Erythroblast (primary cell): ENCODE measurements around the gene TTC32.
"Not testable (repeated sequence)": the region's sequence is repeated elsewhere in the genome, so short reads cannot be mapped to it uniquely, and the experiment has no call there.

Source experiments
- DNase-seq, 2 experiments: peaks; one replicate each; lab custom pipeline; 2025; lab: John Stamatoyannopoulos, UW
- GATA1 ChIP-seq: IDR thresholded peaks from 2 replicates; pipeline ENCODE4 v1.6.1; 2011; ENCODE audit warnings: low read depth, mild to moderate bottlenecking, control low read depth, low read length, moderate library complexity
- POLR2A ChIP-seq: IDR thresholded peaks from 2 replicates; pipeline ENCODE4 v1.6.1; 2011; ENCODE audit warnings: mild to moderate bottlenecking, low read length

The TTC32 gene

DNA sequence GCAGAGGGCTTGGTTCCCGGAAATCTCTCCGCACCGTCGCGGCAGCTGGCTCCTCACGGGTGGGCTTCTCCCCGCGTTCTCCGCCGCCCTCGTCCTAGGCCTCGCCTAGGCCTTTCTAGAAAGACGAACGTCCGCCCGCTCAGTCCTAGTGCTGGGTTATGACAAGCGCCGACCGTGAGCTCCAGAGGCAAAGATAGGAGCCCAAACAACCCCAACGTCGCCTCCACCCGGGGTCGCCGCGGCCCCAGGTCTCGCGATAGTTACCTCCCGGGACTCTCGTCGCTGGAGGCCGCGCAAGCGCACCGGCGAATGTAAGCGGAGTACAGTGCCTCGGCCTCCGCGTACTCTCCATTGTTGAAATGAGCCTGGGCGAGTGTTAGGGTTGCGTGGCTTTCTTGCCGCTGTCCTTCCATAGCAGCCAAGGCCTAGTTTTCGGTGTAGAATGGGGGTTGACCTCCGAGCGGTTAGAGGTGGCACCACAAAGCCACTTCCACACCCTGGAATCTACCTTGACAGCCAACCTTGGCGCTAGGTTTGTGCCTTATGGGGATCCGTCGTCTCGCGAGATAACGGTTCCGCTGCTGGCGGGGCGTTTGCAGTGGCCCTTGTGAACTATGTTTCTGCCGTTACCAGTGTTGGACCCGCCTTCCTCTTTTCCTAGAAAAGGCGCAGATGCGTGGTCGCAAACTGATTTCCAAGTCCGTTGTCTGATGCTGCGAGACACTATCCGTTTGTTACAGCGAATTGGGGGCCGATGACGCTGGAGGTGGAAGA lies at the start of gene TTC32:
Gene TTC32 (minus strand): TSS at position 542 of the 774 bp plus-strand sequence. CDS start 129 bp downstream, at position 413.
- peak; percentile 98 to 99 for DNase-seq
- peak; percentile 99 for TF ChIP-seq POLR2A
- TF ChIP-seq GATA1: peak; percentile 44

DNA sequence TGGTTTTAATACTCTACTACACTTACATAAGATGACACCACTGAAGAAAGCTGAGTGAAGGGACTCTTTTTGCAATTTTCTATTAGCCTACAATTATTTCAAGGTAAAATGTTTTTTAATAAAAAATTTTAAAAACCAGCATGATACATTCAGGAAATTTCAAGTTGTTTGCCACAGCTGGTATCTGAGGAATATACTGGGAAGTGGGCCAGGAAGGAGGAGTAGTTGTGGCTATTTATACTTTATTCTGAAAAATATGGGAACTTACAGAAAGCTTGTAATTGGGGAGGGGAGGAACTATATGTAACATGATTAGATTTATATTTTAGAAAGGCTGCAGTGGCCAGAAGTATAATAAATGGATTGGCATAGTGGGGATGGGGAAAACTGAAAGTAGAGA lies 47.3 kb upstream of the TTC32 start:
- TF ChIP-seq GATA1: no peak
- TF ChIP-seq POLR2A: no peak
- DNase-seq: no peak

DNA sequence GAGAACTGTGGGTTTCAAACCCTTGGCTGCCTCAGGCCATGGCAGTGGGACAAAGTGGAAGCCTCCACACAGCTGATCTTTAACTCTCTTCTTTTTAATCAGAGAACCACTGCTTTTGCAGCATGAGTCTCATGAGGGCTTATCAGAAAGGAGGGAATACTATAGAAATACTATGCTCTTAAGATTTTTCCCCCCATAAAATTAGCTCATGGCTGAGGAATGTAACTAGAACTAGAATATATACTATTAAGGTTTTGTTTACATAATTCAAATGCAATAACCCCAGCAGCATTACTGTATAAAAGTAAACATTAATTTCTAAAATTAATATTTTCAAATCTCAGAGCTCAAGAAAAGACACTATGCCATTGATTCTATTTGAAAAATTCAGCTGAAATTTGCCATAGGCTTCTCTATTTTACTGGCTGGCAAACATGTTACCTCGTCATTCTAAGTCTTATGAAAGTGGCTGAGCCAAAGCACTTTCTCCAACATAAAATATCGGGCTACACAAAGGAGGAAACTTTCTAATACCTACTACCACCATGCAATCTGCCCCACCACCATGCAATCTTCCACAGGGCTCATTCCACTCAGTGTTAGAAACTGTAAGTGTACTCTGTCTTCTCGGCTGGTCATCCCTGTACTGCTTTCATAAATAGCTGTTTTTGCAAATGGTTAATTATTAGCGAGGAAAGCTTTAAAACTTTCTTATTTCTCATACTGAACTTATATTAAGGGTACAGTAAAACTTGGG lies 45.6 kb upstream of the TTC32 start:
- no peak for DNase-seq
- TF ChIP-seq GATA1 (no peak), POLR2A (no peak)

DNA sequence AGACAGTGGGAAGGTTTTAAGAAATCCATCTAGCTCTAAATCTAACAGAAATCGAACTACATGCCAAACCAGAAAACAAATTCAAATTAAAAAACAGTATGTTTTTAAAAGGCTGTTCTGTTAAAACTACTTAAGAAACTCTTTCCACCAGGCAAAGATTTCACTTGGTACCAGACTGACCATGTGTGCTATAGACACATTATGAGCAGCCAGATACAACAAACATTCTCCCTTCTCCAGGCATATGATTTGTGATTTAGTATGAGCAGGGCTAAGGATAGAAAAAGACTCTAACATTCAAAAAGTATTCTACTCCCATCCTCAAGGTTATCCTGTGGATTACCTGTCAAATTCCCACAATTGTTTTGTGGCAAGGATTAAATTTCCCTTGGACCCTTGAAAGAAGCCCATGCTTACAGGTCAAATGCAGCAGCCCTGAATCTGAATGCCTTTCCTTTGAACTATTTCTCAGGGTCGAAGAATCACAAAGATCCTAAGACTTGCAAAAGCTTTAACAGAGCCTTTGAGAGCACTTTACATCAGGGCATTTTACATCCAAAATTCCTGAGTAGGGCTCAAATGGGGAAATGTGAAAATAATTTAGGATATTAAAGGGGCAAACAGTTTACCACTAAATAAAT lies 42.5 kb upstream of the TTC32 start:
- TF ChIP-seq GATA1 (no peak), POLR2A (no peak)
- no peak for DNase-seq

DNA sequence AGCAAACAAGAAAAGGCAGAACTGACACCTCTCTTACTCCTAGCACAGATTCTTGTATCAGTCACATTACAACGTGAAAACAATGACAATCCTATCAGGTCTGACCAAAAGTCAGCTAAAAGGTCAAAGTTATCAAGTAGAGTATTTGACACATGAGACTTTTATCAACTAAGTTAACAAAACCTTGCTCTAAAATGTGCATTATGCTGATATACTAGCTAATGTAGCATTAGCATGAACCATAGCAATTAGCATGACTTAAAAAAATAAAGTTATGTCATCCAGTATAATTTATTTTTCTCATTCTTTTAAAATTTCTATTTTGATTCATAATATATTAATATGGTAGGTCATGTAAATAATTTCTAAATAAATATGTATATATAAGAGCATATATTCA lies 41.4 kb upstream of the TTC32 start:
- TF ChIP-seq POLR2A (no peak), GATA1 (no peak)
- peak; percentile 5 to 69 for DNase-seq

DNA sequence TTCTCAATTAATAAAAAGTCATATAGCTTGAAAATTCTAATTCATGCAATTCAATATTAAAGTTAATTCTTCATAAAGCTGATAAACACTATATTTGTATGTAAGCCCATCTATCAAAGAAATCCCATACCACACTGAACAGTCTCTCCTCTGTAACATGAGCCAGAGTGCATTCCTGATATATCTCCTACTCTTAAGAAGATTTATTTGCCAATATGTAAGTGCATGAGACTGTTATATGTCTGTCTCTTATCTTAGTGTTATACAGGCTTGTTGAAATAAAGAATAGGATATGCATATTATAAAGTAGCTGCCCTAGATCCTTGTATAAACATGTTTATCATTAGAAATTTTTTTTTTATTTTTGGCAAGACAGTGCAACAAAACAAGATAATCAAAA lies 40.4 kb upstream of the TTC32 start:
- no peak for DNase-seq

DNA sequence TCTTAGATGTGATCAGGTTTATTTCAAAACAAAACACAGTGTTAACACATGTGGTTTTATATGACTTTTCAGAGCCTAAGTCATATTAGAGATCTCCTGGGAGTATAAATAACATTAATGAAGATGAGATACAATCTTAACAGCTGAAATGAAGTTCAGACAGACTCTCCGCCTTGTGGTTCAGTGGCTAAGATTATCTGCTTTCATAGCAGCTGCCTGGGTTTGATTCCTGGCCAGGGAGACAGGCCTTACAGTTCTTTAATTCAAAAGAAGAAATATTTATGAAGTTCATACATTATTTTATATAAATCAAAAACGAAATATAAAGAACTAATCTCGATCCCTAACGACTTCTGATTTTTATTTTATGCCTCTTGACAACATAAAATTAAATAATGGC lies 35.2 kb upstream of the TTC32 start:
- peak; percentile 45 to 59 for DNase-seq
- no peak for TF ChIP-seq POLR2A
- TF ChIP-seq GATA1: no peak

More for the DNA sequence above, 40.4 kb upstream of the TTC32 start:
- TF ChIP-seq GATA1 (no peak), POLR2A (no peak)

DNA sequence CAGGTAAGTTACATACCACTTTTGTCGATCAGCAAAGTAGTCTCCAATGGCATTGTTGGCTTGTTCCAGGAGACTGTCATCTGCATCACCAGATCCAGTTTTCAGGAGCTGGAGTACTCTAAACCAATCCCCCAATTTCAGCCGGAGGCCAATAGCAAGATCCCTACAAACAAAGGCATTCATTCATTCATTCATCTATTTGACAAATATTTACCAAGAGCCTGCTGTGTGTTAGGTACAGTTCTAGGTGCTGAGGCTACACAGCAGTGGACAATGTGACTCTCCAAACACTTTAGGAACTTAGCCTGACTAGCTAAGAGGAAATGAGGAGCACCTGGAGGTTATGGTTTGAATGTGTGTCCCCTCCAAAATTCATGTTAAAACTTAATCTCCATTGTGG lies 34.4 kb upstream of the TTC32 start:
- DNase-seq: no peak
- TF ChIP-seq POLR2A: no peak
- TF ChIP-seq GATA1: no peak

DNA sequence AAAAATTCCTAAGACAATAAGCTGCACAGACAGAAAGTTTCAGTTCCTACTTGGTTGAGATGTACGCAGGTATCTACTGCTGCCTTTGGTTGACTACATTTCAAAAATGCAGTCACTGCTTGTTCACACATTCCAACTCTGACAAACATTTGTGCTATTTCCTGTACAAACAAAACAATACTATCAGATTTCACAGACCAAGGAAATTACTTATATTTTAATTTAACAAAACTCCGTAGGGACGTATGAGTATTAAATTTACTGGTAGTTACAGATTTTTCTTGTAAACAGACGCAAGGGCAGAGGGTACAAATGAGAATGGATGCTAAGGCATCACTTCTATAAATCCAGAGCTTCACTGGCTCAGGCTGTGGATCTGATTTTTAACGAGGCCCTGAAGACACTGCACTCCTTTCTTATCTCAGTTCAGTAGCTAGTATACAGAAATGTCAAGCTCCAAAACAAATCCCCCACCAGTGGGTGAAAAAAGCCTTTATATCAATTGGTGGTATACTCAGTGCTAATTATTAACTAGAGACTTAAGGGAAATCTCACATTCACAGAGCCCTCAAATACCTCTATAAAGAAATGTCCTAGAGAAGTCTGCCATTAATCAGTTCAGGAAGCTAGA lies 31.7 kb upstream of the TTC32 start:
- no peak for TF ChIP-seq GATA1
- no peak for TF ChIP-seq POLR2A
- DNase-seq: no peak

DNA sequence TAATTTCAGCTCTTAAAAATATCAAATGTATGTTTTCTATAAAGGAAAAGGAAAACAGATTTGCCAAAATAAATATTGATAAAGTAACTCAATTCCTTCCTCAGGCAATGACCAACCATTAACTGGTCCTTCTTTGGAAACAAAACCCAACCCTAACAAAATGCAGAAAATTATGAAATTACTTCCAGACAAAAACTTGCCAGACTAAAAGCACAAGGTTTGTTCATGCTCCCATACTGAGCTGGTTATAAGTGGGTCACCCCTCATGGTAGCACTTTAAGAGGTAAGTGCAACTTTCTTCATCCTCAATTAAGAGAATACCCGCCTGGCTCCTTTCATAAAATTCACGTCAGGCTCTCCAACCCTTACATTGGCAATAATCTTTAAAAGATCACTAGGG lies 31.1 kb upstream of the TTC32 start:
- TF ChIP-seq POLR2A: no peak
- TF ChIP-seq GATA1: no peak
- DNase-seq: no peak

DNA sequence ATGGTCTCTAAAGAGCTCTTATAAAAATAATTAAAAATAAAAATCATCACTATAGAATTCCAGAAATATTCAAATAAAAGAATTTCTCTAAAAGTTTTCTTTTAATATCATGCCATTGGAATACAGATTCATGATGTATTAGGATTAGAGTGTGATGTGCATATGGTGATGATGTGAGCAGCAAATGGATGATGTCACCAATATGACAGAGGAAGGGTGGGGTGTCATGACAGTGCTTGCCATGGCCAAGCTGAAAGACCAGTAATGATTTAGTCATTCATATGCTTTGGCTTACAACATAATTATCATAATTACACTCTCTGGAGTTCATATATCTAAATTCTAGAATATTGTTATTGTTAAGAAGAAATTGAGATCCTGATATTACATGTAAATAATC lies 27.4 kb upstream of the TTC32 start:
- peak in 1 of 2 experiments; percentile 32 for DNase-seq
- TF ChIP-seq GATA1: no peak
- no peak for TF ChIP-seq POLR2A

DNA sequence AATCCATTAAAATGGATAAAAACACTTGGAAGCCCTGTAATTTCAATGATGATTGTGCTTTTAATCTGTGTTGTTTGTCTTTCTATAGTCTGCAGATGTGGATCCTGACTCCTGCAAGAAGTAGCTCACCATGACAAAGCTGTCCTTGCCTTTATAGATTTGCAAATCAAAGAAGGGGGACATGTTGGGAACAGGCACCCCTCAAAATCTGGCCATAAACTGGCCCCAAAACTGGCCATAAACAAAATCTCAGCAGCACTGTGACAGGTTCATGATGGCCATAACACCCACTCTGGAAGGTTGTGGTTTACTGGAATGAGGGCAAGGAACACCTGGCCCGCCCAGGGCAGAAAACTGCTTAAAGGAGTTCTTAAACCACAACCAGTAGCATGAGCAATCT lies 26.0 kb upstream of the TTC32 start:
- peak; percentile 4 to 19 for DNase-seq

DNA sequence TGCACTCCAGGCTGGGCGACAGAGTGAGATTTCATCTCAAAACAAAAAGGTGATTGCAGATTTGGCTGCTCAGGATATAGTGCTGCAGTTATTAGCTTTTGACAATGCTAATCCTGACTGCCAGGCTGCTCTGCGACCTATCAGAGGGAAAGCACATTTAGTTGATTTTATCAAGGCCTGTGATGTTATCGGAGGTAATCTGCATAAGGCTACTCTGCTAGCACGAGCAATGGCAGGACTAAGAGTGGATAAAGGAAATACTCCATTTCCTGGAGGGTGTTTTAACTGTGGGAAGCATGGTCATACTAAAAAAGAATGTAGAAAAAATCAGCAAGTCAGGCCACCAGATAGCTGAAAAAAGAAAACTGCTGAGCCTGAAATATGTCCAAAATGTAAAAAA lies 22.7 kb upstream of the TTC32 start:
- DNase-seq: peak in 1 of 2 experiments; percentile 10

DNA sequence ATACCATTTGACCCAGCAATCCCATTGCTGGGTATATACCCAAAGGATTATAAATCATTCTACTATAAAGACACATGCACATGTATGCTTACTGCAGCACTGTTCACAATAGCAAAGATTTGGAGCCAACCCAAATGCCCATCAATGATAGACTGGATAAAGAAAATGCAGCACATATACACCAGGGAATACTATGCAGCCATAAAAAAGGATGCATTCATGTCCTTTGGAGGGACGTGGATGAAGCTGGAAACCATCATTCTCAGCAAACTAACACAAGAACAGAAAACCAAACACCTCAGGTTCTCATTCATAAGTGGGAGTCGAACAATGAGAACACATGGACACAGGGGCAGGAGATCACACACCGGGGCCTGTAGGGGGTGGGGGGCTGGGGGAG lies 20.4 kb upstream of the TTC32 start:
- DNase-seq: not testable (repeated sequence)
